Stomach smooth muscle (tissue), 2 donors: ENCODE data around the gene SPEF2.
"Not testable (repeated sequence)": the region's sequence is repeated elsewhere in the genome, so short reads cannot be mapped to it uniquely, and the experiment has no call there.

Experiments used
- H3K27ac ChIP-seq: one replicate; pipeline ENCODE4 v1.7.0; 2013; ENCODE audit warnings: mild to moderate bottlenecking, low read length, inconsistent platforms
- H3K27me3 ChIP-seq, 2 donors: one replicate each; pipeline ENCODE4 v1.7.0; 2013; ENCODE audit warnings: low read length in 2 of 2; ENCODE audit not compliant: insufficient read depth in 2 of 2, control insufficient read depth in 1 of 2
- H3K36me3 ChIP-seq, 2 donors: one replicate each; pipeline ENCODE4 v1.7.0; 2013; ENCODE audit warnings: low read length in 2 of 2; ENCODE audit not compliant: control insufficient read depth in 2 of 2, insufficient read depth in 2 of 2
- H3K4me1 ChIP-seq: one replicate; pipeline ENCODE4 v1.7.0; 2013; ENCODE audit warnings: low read length; ENCODE audit not compliant: control insufficient read depth, insufficient read depth
- H3K4me3 ChIP-seq, 2 donors: one replicate each; pipeline ENCODE4 v1.7.0; 2013; ENCODE audit warnings: low read length in 2 of 2
- H3K9ac ChIP-seq, 2 donors: one replicate each; pipeline ENCODE4 v1.7.0; 2013; ENCODE audit warnings: low read length in 2 of 2, mild to moderate bottlenecking in 1 of 2
- H3K9me3 ChIP-seq, 2 donors: one replicate each; pipeline ENCODE4 v1.7.0; 2013; ENCODE audit warnings: low read length in 2 of 2; ENCODE audit not compliant: control insufficient read depth in 2 of 2
- donor health status: healthy.
- donor health status: Pancreatic carcinoma.

Gene SPEF2

GRCh38 chr5:35657877-35658276 lies 40.2 kb downstream of the SPEF2 start:
- no peaks in the 10 kb centered on the region for H3K4me1 ChIP-seq
- no peaks in the 10 kb centered on the region for H3K36me3 ChIP-seq
- H3K27ac ChIP-seq: no peak overlapping the region
- no peak overlapping the region for H3K9ac ChIP-seq
- no peak overlapping the region for H3K4me3 ChIP-seq
- H3K27me3 ChIP-seq: no peaks in the 10 kb centered on the region
- no peaks in the 10 kb centered on the region for H3K9me3 ChIP-seq

GRCh38 chr5:35659556-35659955 lies 41.9 kb downstream of the SPEF2 start:
- no peak overlapping the region for H3K4me3 ChIP-seq
- H3K36me3 ChIP-seq: no peaks in the 10 kb centered on the region
- no peaks in the 10 kb centered on the region for H3K9me3 ChIP-seq
- no peaks in the 10 kb centered on the region for H3K4me1 ChIP-seq
- no peaks in the 10 kb centered on the region for H3K27me3 ChIP-seq
- no peak overlapping the region for H3K9ac ChIP-seq
- H3K27ac ChIP-seq: no peak overlapping the region

- H3K27me3 ChIP-seq: no peaks in the 10 kb centered on the region
- no peak overlapping the region for H3K4me3 ChIP-seq
- H3K27ac ChIP-seq: no peak overlapping the region
- H3K9me3 ChIP-seq: no peaks in the 10 kb centered on the region
- H3K9ac ChIP-seq: no peak overlapping the region
- H3K4me1 ChIP-seq: no peaks in the 10 kb centered on the region
- no peaks in the 10 kb centered on the region for H3K36me3 ChIP-seq
These were observed 42.8 kb downstream of the SPEF2 start for GRCh38 chr5:35660451-35660850.

GRCh38 chr5:35664584-35664983 lies 46.9 kb downstream of the SPEF2 start:
- no peak overlapping the region for H3K27ac ChIP-seq
- H3K9ac ChIP-seq: no peak overlapping the region
- no peaks in the 10 kb centered on the region for H3K27me3 ChIP-seq
- no peaks in the 10 kb centered on the region for H3K36me3 ChIP-seq
- no peak overlapping the region for H3K4me3 ChIP-seq
- H3K9me3 ChIP-seq: no peaks in the 10 kb centered on the region
- no peaks in the 10 kb centered on the region for H3K4me1 ChIP-seq

- H3K9ac ChIP-seq: no peak overlapping the region
- no peak overlapping the region for H3K27ac ChIP-seq
- H3K9me3 ChIP-seq: no peaks in the 10 kb centered on the region
- no peaks in the 10 kb centered on the region for H3K36me3 ChIP-seq
- no peaks in the 10 kb centered on the region for H3K4me1 ChIP-seq
- H3K4me3 ChIP-seq: no peak overlapping the region
- no peaks in the 10 kb centered on the region for H3K27me3 ChIP-seq
These were observed 47.4 kb downstream of the SPEF2 start for GRCh38 chr5:35665096-35665495.

- Histone ChIP-seq H3K27ac (no peak overlapping the region), H3K36me3 (no peaks in the 10 kb centered on the region), H3K9me3 (no peaks in the 10 kb centered on the region), H3K4me1 (no peaks in the 10 kb centered on the region), H3K27me3 (no peaks in the 10 kb centered on the region), H3K9ac (no peak overlapping the region), H3K4me3 (no peak overlapping the region)
These were observed 50.7 kb downstream of the SPEF2 start for GRCh38 chr5:35668319-35668718.

GRCh38 chr5:35668794-35669193 lies 51.1 kb downstream of the SPEF2 start:
- H3K4me1 ChIP-seq: no peaks in the 10 kb centered on the region
- H3K9ac ChIP-seq: no peak overlapping the region
- H3K36me3 ChIP-seq: no peaks in the 10 kb centered on the region
- H3K27me3 ChIP-seq: no peaks in the 10 kb centered on the region
- H3K9me3 ChIP-seq: no peaks in the 10 kb centered on the region
- H3K4me3 ChIP-seq: no peak overlapping the region
- no peak overlapping the region for H3K27ac ChIP-seq

GRCh38 chr5:35671541-35672295 lies 54.1 kb downstream of the SPEF2 start:
- Histone ChIP-seq H3K9ac (no peak overlapping the region), H3K36me3 (no peaks in the 10 kb centered on the region), H3K27ac (no peak overlapping the region), H3K4me3 (no peak overlapping the region), H3K9me3 (no peaks in the 10 kb centered on the region), H3K27me3 (no peaks in the 10 kb centered on the region), H3K4me1 (no peaks in the 10 kb centered on the region)

- H3K4me1 ChIP-seq, H3K36me3 ChIP-seq, H3K9me3 ChIP-seq, H3K9ac ChIP-seq, H3K27me3 ChIP-seq, H3K27ac ChIP-seq, H3K4me3 ChIP-seq: not testable (repeated sequence)
These were observed 54.6 kb downstream of the SPEF2 start for GRCh38 chr5:35672296-35672655.

- Histone ChIP-seq H3K27ac (no peak overlapping the region), H3K36me3 (no peaks in the 10 kb centered on the region), H3K4me1 (no peaks in the 10 kb centered on the region), H3K9ac (no peak overlapping the region), H3K4me3 (no peak overlapping the region), H3K27me3 (no peaks in the 10 kb centered on the region), H3K9me3 (no peaks in the 10 kb centered on the region)
These were observed 55.3 kb downstream of the SPEF2 start for GRCh38 chr5:35672995-35673394.

GRCh38 chr5:35674049-35674448 lies 56.4 kb downstream of the SPEF2 start:
- H3K9ac ChIP-seq: no peak overlapping the region
- no peak overlapping the region for H3K27ac ChIP-seq
- no peaks in the 10 kb centered on the region for H3K36me3 ChIP-seq
- no peaks in the 10 kb centered on the region for H3K27me3 ChIP-seq
- no peaks in the 10 kb centered on the region for H3K9me3 ChIP-seq
- no peak overlapping the region for H3K4me3 ChIP-seq
- no peaks in the 10 kb centered on the region for H3K4me1 ChIP-seq
